ENCODE measurements around the gene SCGB1A1. TPM values are rescaled to one million over a fixed set of nuclear protein-coding genes. Genes with fewer than 3 reads are reported as not detected.
"Not testable (repeated sequence)": the region's sequence is repeated elsewhere in the genome, so short reads cannot be mapped to it uniquely, and the experiment has no call there.

SCGB1A1 gene
- total and polyA plus RNA-seq, 4 donors, result 0.61 to 5.0 TPM; not detected in 2

- Histone ChIP-seq H3K27me3 (ENCODE audit: control insufficient read depth in 1 of 2, insufficient read depth in 2 of 2, low read length in 1 of 2) (no peaks in the 10 kb centered on the region), H3K4me1 (ENCODE audit: control insufficient read depth in 1 of 2, insufficient read depth in 2 of 2, low read length in 2 of 2) (no peaks in the 10 kb centered on the region), H3K27ac (ENCODE audit: low read depth in 1 of 2, low read length in 2 of 2) (no peak overlapping the region), H3K9me3 (ENCODE audit: control insufficient read depth, low read length) (no peaks in the 10 kb centered on the region), H3K4me3 (ENCODE audit: low read length in 2 of 2) (no peak overlapping the region), H3K36me3 (ENCODE audit: control insufficient read depth in 1 of 2, insufficient read depth in 2 of 2, low read length in 1 of 2) (no peaks in the 10 kb centered on the region)
- DNase-seq (no peak), ATAC-seq (ENCODE audit: low FRiP score) (no peak)
- 28 to 45% methylated on average over 6 of the region's 6 CpGs for WGBS, 2 donors
- intact Hi-C loops (cut with DNase I), result loop anchor here in 1 of 2 donors (5.0 kb wide), 1 partner anchor 478 kb away; no protein-coding TSS in a partner anchor
Observed at GRCh38 chr11:62383822-62384221, 35.0 kb upstream of the SCGB1A1 start.

- DNase-seq; H3K9me3 ChIP-seq (ENCODE audit: control insufficient read depth, low read length); H3K27ac ChIP-seq (ENCODE audit: low read depth in 1 of 2, low read length in 2 of 2); H3K4me1 ChIP-seq (ENCODE audit: control insufficient read depth in 1 of 2, insufficient read depth in 2 of 2, low read length in 2 of 2); intact Hi-C loops (cut with DNase I); ATAC-seq (ENCODE audit: low FRiP score); H3K4me3 ChIP-seq (ENCODE audit: low read length in 2 of 2); H3K36me3 ChIP-seq (ENCODE audit: control insufficient read depth in 1 of 2, insufficient read depth in 2 of 2, low read length in 1 of 2); H3K27me3 ChIP-seq (ENCODE audit: control insufficient read depth in 1 of 2, insufficient read depth in 2 of 2, low read length in 1 of 2): not testable (repeated sequence)
- 91 to 94% methylated on average over 3 of the region's 3 CpGs for WGBS, 2 donors
Observed at GRCh38 chr11:62386083-62386482, 32.8 kb upstream of the SCGB1A1 start.

GRCh38 chr11:62387381-62387780 lies 31.5 kb upstream of the SCGB1A1 start:
- DNase-seq (no peak), ATAC-seq (ENCODE audit: low FRiP score) (no peak)
- WGBS, 2 donors, result 89 to 93% methylated on average over 3 of the region's 3 CpGs
- H3K4me1 ChIP-seq (ENCODE audit: control insufficient read depth in 1 of 2, insufficient read depth in 2 of 2, low read length in 2 of 2), result no peaks in the 10 kb centered on the region
- H3K36me3 ChIP-seq (ENCODE audit: control insufficient read depth in 1 of 2, insufficient read depth in 2 of 2, low read length in 1 of 2), result no peaks in the 10 kb centered on the region
- no peaks in the 10 kb centered on the region for H3K9me3 ChIP-seq (ENCODE audit: control insufficient read depth, low read length)
- no peaks in the 10 kb centered on the region for H3K27me3 ChIP-seq (ENCODE audit: control insufficient read depth in 1 of 2, insufficient read depth in 2 of 2, low read length in 1 of 2)
- H3K27ac ChIP-seq (ENCODE audit: low read depth in 1 of 2, low read length in 2 of 2), result no peak overlapping the region
- intact Hi-C loops (cut with DNase I), result no loop called here
- no peak overlapping the region for H3K4me3 ChIP-seq (ENCODE audit: low read length in 2 of 2)

GRCh38 chr11:62388999-62389398 lies 29.8 kb upstream of the SCGB1A1 start:
- Histone ChIP-seq H3K27me3 (ENCODE audit: control insufficient read depth in 1 of 2, insufficient read depth in 2 of 2, low read length in 1 of 2) (no peaks in the 10 kb centered on the region), H3K4me1 (ENCODE audit: control insufficient read depth in 1 of 2, insufficient read depth in 2 of 2, low read length in 2 of 2) (no peaks in the 10 kb centered on the region), H3K36me3 (ENCODE audit: control insufficient read depth in 1 of 2, insufficient read depth in 2 of 2, low read length in 1 of 2) (no peaks in the 10 kb centered on the region), H3K27ac (ENCODE audit: low read depth in 1 of 2, low read length in 2 of 2) (no peak overlapping the region), H3K9me3 (ENCODE audit: control insufficient read depth, low read length) (no peaks in the 10 kb centered on the region), H3K4me3 (ENCODE audit: low read length in 2 of 2) (no peak overlapping the region)
- intact Hi-C loops (cut with DNase I), result no loop called here
- WGBS, 2 donors, result 77% methylated on average over 11 of the region's 11 CpGs
- ATAC-seq (ENCODE audit: low FRiP score) (no peak), DNase-seq (no peak)

GRCh38 chr11:62390237-62390636 lies 28.6 kb upstream of the SCGB1A1 start:
- H3K27me3 ChIP-seq (ENCODE audit: control insufficient read depth in 1 of 2, insufficient read depth in 2 of 2, low read length in 1 of 2), result no peaks in the 10 kb centered on the region
- no peak overlapping the region for H3K27ac ChIP-seq (ENCODE audit: low read depth in 1 of 2, low read length in 2 of 2)
- H3K9me3 ChIP-seq (ENCODE audit: control insufficient read depth, low read length), result no peaks in the 10 kb centered on the region
- DNase-seq, result no peak
- H3K36me3 ChIP-seq (ENCODE audit: control insufficient read depth in 1 of 2, insufficient read depth in 2 of 2, low read length in 1 of 2), result no peaks in the 10 kb centered on the region
- H3K4me1 ChIP-seq (ENCODE audit: control insufficient read depth in 1 of 2, insufficient read depth in 2 of 2, low read length in 2 of 2), result no peaks in the 10 kb centered on the region
- H3K4me3 ChIP-seq (ENCODE audit: low read length in 2 of 2), result no peak overlapping the region
- no peak for ATAC-seq (ENCODE audit: low FRiP score)
- intact Hi-C loops (cut with DNase I), result loop anchor here in 1 of 2 donors (10.0 kb wide), 1 partner anchor 475 kb away; no protein-coding TSS in a partner anchor
- WGBS, 2 donors, result 76 to 77% methylated on average over 5 of the region's 5 CpGs

GRCh38 chr11:62390722-62391121 lies 28.1 kb upstream of the SCGB1A1 start:
- intact Hi-C loops (cut with DNase I), result loop anchor here in 1 of 2 donors (10.0 kb wide), 1 partner anchor 474 kb away; no protein-coding TSS in a partner anchor
- 95 to 96% methylated on average over 1 of the region's 1 CpG for WGBS, 2 donors
- no peak for DNase-seq
- Histone ChIP-seq H3K4me3 (ENCODE audit: low read length in 2 of 2) (no peak overlapping the region), H3K9me3 (ENCODE audit: control insufficient read depth, low read length) (no peaks in the 10 kb centered on the region), H3K27me3 (ENCODE audit: control insufficient read depth in 1 of 2, insufficient read depth in 2 of 2, low read length in 1 of 2) (no peaks in the 10 kb centered on the region), H3K27ac (ENCODE audit: low read depth in 1 of 2, low read length in 2 of 2) (no peak overlapping the region), H3K4me1 (ENCODE audit: control insufficient read depth in 1 of 2, insufficient read depth in 2 of 2, low read length in 2 of 2) (no peaks in the 10 kb centered on the region), H3K36me3 (ENCODE audit: control insufficient read depth in 1 of 2, insufficient read depth in 2 of 2, low read length in 1 of 2) (no peaks in the 10 kb centered on the region)
- no peak for ATAC-seq (ENCODE audit: low FRiP score)

GRCh38 chr11:62391642-62392425 lies 27.0 kb upstream of the SCGB1A1 start:
- 87 to 89% methylated on average over 16 of the region's 16 CpGs for WGBS, 2 donors
- DNase-seq (no peak), ATAC-seq (ENCODE audit: low FRiP score) (no peak)
- Histone ChIP-seq H3K4me3 (ENCODE audit: low read length in 2 of 2) (no peak overlapping the region), H3K27me3 (ENCODE audit: control insufficient read depth in 1 of 2, insufficient read depth in 2 of 2, low read length in 1 of 2) (no peaks in the 10 kb centered on the region), H3K4me1 (ENCODE audit: control insufficient read depth in 1 of 2, insufficient read depth in 2 of 2, low read length in 2 of 2) (no peaks in the 10 kb centered on the region), H3K27ac (ENCODE audit: low read depth in 1 of 2, low read length in 2 of 2) (no peak overlapping the region), H3K9me3 (ENCODE audit: control insufficient read depth, low read length) (no peaks in the 10 kb centered on the region), H3K36me3 (ENCODE audit: control insufficient read depth in 1 of 2, insufficient read depth in 2 of 2, low read length in 1 of 2) (no peaks in the 10 kb centered on the region)
- intact Hi-C loops (cut with DNase I), result loop anchor here in 1 of 2 donors (10.0 kb wide), 1 partner anchor 473 kb away; no protein-coding TSS in a partner anchor

- ATAC-seq (ENCODE audit: low FRiP score) (no peak), DNase-seq (no peak)
- Histone ChIP-seq H3K9me3 (ENCODE audit: control insufficient read depth, low read length) (no peaks in the 10 kb centered on the region), H3K36me3 (ENCODE audit: control insufficient read depth in 1 of 2, insufficient read depth in 2 of 2, low read length in 1 of 2) (no peaks in the 10 kb centered on the region), H3K4me3 (ENCODE audit: low read length in 2 of 2) (no peak overlapping the region), H3K4me1 (ENCODE audit: control insufficient read depth in 1 of 2, insufficient read depth in 2 of 2, low read length in 2 of 2) (no peaks in the 10 kb centered on the region), H3K27ac (ENCODE audit: low read depth in 1 of 2, low read length in 2 of 2) (no peak overlapping the region), H3K27me3 (ENCODE audit: control insufficient read depth in 1 of 2, insufficient read depth in 2 of 2, low read length in 1 of 2) (no peaks in the 10 kb centered on the region)
- 77 to 79% methylated on average over 3 of the region's 3 CpGs for WGBS, 2 donors
- intact Hi-C loops (cut with DNase I), result loop anchor here in 1 of 2 donors (10.0 kb wide), 1 partner anchor 472 kb away; no protein-coding TSS in a partner anchor
Observed at GRCh38 chr11:62392506-62392905, 26.3 kb upstream of the SCGB1A1 start.

GRCh38 chr11:62393061-62393611 lies 25.7 kb upstream of the SCGB1A1 start:
- no peaks in the 10 kb centered on the region for H3K9me3 ChIP-seq (ENCODE audit: control insufficient read depth, low read length)
- no peaks in the 10 kb centered on the region for H3K36me3 ChIP-seq (ENCODE audit: control insufficient read depth in 1 of 2, insufficient read depth in 2 of 2, low read length in 1 of 2)
- H3K4me3 ChIP-seq (ENCODE audit: low read length in 2 of 2), result no peak overlapping the region
- no peaks in the 10 kb centered on the region for H3K27me3 ChIP-seq (ENCODE audit: control insufficient read depth in 1 of 2, insufficient read depth in 2 of 2, low read length in 1 of 2)
- DNase-seq, result no peak
- intact Hi-C loops (cut with DNase I), result loop anchor here in 1 of 2 donors (10.0 kb wide), 1 partner anchor 472 kb away; no protein-coding TSS in a partner anchor
- H3K27ac ChIP-seq (ENCODE audit: low read depth in 1 of 2, low read length in 2 of 2), result no peak overlapping the region
- no peak for ATAC-seq (ENCODE audit: low FRiP score)
- H3K4me1 ChIP-seq (ENCODE audit: control insufficient read depth in 1 of 2, insufficient read depth in 2 of 2, low read length in 2 of 2), result no peaks in the 10 kb centered on the region
- WGBS, 2 donors, result 60 to 66% methylated on average over 12 of the region's 12 CpGs
